Uterus (tissue), 4 donors: ENCODE data around the gene FETUB. TPM values are rescaled to one million over a fixed set of nuclear protein-coding genes. Genes with fewer than 3 reads are reported as not detected.
"Not testable (repeated sequence)": the region's sequence is repeated elsewhere in the genome, so short reads cannot be mapped to it uniquely, and the experiment has no call there.

Source experiments
- DNase-seq, 2 donors: peaks; one replicate each; pipeline ENCODE4 v3.0.0-alpha.2; 2019 to 2020
- H3K27ac ChIP-seq, 2 donors: fragments of 200-600 bp; sonication (generic); 1 replicate in 1 of 2; 2 replicates in 1 of 2; pipeline ENCODE4 v1.5.1; 2016 to 2018
- H3K27me3 ChIP-seq, 2 donors: fragments of 200-600 bp; sonication (generic); one replicate each; pipeline ENCODE4 v1.5.1; 2018 to 2019; ENCODE audit warnings: control low read depth in 1 of 2
- H3K36me3 ChIP-seq, 2 donors: fragments of 200-600 bp; sonication (generic); one replicate each; pipeline ENCODE4 v1.5.1; 2019; ENCODE audit warnings: control low read depth in 1 of 2
- H3K4me1 ChIP-seq, 2 donors: fragments of 200-600 bp; sonication (generic); one replicate each; pipeline ENCODE4 v1.5.1; 2018 to 2019; ENCODE audit warnings: control low read depth in 1 of 2
- H3K4me3 ChIP-seq, 2 donors: fragments of 200-600 bp; sonication (generic); 1 replicate in 1 of 2; 2 replicates in 1 of 2; pipeline ENCODE4 v1.5.1; 2018 to 2019; ENCODE audit warnings: mild to moderate bottlenecking in 1 of 2
- H3K9me3 ChIP-seq, 2 donors: fragments of 200-600 bp; sonication (generic); one replicate each; pipeline ENCODE4 v1.5.1; 2019; ENCODE audit warnings: control low read depth in 1 of 2
- POLR2A ChIP-seq, 2 donors: fragments of 450-650 bp; IDR thresholded peaks; one replicate each; pipeline ENCODE4 v1.6.1; 2016; ENCODE audit warnings: antibody characterized with exemption in 2 of 2, mild to moderate bottlenecking in 1 of 2, moderate library complexity in 1 of 2
- intact Hi-C: fragments of 100-400 bp; cut with DNase I; formaldehyde crosslinking; loops from one replicate; pipeline ENCODE4 v1.15.1; 2023; ENCODE audit warnings: low total_unique reads
- total RNA-seq, 4 donors: library from RNA; depleted of rRNA in 3 of 4; stranded (reverse); fragments of >200 nt in 3 of 4; gene quantifications; one replicate each; pipeline versions ENCODE4 v1.1.0 to v1.2.4, GENCODE V29; 2014 to 2023
- TF ChIP-seq, protein P1 (sequence below), 4 experiments: fragments of 200-600 bp in 2 of 4; fragments of 450-650 bp in 2 of 4; sonication (generic) in 2 of 4; IDR thresholded peaks; one replicate each; pipeline ENCODE4 v1.5.1; 2016 to 2019; ENCODE audit warnings: antibody characterized with exemption in 4 of 4, mild to moderate bottlenecking in 2 of 4, moderate library complexity in 1 of 4
- donor health status: DM: yes; HTN: yes; CAD: no.

The FETUB gene
- total RNA-seq, 4 donors from 2014 or later = not detected

DNA sequence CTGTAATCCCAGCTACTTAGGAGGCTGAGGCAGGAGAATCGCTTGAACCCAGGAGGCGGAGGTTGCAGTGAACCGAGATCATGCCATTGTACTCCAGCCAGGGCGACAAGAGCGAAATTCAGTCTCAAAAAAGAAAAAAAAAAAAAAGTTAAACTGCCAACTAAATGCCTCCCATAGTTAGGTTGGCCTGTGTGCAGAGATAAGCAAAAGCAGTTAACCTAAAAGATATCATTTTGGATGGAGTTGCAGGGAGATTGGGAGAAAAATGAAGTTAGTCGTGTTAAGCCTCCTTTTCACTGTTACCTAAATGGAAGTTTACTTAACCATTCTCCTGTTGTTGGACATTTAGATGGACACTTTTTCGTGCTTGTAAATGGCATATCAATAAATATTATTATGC is 11.4 kb upstream of the FETUB start:
- H3K4me1 ChIP-seq = no peaks in the 10 kb centered on the region
- intact Hi-C loops = no loop called here
- H3K27me3 ChIP-seq = no peaks in the 10 kb centered on the region
- H3K27ac ChIP-seq = no peak overlapping the region
- no peak overlapping the region for H3K4me3 ChIP-seq
- no peaks in the 10 kb centered on the region for H3K9me3 ChIP-seq
- TF ChIP-seq, protein P1, sequence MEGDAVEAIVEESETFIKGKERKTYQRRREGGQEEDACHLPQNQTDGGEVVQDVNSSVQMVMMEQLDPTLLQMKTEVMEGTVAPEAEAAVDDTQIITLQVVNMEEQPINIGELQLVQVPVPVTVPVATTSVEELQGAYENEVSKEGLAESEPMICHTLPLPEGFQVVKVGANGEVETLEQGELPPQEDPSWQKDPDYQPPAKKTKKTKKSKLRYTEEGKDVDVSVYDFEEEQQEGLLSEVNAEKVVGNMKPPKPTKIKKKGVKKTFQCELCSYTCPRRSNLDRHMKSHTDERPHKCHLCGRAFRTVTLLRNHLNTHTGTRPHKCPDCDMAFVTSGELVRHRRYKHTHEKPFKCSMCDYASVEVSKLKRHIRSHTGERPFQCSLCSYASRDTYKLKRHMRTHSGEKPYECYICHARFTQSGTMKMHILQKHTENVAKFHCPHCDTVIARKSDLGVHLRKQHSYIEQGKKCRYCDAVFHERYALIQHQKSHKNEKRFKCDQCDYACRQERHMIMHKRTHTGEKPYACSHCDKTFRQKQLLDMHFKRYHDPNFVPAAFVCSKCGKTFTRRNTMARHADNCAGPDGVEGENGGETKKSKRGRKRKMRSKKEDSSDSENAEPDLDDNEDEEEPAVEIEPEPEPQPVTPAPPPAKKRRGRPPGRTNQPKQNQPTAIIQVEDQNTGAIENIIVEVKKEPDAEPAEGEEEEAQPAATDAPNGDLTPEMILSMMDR (IDR thresholded peaks at IDR 0.05) = no peak
- no peak for TF ChIP-seq POLR2A (IDR thresholded peaks at IDR 0.05)
- DNase-seq = no peak
- no peaks in the 10 kb centered on the region for H3K36me3 ChIP-seq

DNA sequence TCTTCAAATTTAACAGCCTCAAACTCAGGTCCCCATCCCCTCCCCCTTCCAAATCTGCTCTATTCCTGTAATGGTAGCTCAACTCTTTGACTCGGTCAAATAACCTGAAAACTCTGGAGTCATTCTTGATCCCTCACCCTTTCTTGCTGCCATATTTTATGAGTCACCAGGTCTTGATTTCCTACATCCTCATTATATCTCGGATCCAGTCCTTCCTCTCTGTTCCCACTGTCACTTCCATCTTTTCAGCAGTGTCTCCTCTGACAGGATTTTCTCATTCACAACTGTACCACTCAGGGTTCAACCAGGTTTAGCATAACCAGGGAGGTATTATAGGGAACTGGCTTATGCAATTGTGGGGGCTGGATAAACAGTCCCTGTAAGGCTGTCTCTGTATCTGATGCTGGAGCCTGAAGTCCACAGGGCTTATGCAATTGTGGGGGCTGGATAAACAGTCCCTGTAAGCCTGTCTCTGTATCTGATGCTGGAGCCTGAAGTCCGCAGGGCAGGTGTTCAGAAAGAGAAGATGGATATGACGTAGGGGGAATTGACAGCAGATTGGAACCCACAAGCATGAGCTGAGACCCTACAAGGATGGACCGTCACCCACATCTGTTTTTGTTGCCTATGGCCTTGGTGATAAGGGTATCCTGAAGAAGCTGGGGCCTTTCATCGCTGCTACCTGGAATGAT is 9.1 kb upstream of the FETUB start:
- no peak for TF ChIP-seq POLR2A (IDR thresholded peaks at IDR 0.05)
- TF ChIP-seq, protein P1 (IDR thresholded peaks at IDR 0.05) = no peak
- Histone ChIP-seq H3K36me3 (no peaks in the 10 kb centered on the region), H3K4me3 (no peak overlapping the region), H3K27me3 (no peaks in the 10 kb centered on the region), H3K27ac (no peak overlapping the region), H3K9me3 (no peaks in the 10 kb centered on the region), H3K4me1 (no peaks in the 10 kb centered on the region)
- no peak for DNase-seq
- intact Hi-C loops = no loop called here

DNA sequence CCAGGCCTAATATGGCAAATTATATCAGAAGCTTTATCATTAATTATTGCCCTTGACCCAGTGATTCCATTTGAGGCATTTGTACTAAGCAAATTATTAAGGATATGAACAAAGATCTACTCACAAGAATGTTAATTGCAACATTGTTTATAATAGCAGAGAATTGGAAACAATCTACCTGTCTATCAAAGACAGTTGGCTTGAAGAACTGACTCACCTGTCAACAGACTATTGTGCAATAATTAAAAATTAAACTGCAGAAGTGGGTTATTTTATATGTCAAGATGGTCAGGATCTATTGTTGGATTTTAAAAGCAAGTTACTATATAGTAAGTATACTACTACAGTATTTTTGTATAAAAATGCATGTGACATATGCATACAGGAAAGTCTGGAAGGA is 6.7 kb upstream of the FETUB start:
- H3K27ac ChIP-seq = no peak overlapping the region
- H3K27me3 ChIP-seq = no peaks in the 10 kb centered on the region
- no peaks in the 10 kb centered on the region for H3K4me1 ChIP-seq
- no peaks in the 10 kb centered on the region for H3K36me3 ChIP-seq
- H3K9me3 ChIP-seq = no peaks in the 10 kb centered on the region
- intact Hi-C loops = no loop called here
- no peak for DNase-seq
- no peak for TF ChIP-seq POLR2A (IDR thresholded peaks at IDR 0.05)
- TF ChIP-seq, protein P1 (IDR thresholded peaks at IDR 0.05) = no peak
- H3K4me3 ChIP-seq = no peak overlapping the region

DNA sequence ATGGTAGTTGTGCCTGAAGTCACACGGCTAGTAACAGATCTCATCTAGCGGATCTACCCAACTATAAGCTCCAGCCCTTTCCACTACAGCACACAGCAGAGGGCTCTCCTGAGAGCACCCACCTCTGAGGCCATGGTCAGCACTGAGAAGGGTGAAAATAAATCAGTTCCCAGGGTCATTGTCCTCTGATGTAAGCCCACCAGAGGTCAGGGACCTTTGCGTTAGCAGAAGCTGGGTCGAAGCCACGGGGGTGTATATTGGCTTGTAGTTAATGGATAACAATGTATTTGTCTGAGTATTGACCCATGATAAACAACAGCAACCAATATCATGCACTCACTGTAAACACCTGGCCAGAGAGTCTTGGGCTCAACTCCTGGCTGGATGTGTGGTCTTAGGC is 6.0 kb upstream of the FETUB start:
- H3K27ac ChIP-seq, H3K27me3 ChIP-seq, H3K4me3 ChIP-seq, H3K9me3 ChIP-seq, DNase-seq, H3K36me3 ChIP-seq, H3K4me1 ChIP-seq, intact Hi-C loops: not testable (repeated sequence)

DNA sequence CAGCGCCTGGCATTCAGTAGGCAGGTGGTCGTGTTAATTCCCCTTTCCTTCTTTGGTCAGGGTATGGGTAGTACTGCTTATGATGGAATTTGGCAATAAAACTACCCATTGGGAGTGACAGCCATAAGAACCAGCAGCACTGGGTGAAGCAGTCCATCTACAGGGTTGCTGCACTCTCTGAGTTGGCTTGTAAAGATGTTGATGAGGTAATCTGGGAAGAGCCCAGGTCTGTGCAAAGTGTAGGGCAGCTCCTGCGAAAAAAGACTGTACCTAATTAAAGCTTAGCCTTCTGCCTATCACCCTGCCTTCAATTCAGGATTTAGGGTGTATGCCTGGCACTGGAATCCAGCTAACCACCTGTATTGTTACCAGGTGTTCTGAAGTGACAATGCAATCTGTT is 4.7 kb upstream of the FETUB start:
- TF ChIP-seq POLR2A (IDR thresholded peaks at IDR 0.05) = no peak
- TF ChIP-seq, protein P1 (IDR thresholded peaks at IDR 0.05) = no peak
- intact Hi-C loops = no loop called here
- Histone ChIP-seq H3K4me1 (no peaks in the 10 kb centered on the region), H3K4me3 (no peak overlapping the region), H3K27ac (no peak overlapping the region), H3K9me3 (no peaks in the 10 kb centered on the region), H3K27me3 (no peaks in the 10 kb centered on the region), H3K36me3 (no peaks in the 10 kb centered on the region)
- no peak for DNase-seq

DNA sequence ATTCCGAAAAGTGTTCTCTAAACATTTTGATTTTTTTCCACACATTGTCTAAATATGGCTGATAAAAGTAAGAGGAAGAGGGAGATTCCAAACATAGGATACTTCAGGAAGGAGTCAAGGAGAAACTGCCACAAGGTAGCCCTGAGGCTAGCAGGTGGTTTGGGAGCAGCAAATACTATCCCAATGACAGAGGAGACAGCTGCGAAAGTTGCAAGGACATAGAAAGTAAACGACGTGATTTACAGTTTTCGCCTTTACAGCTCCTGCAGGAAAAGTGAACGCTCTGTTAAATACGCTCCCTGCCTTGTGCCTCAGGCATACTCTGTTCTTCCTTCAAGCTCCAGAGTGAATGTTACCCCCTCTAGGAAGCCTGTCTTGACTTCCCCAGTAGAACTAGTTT is 3.7 kb upstream of the FETUB start:
- H3K36me3 ChIP-seq = no peaks in the 10 kb centered on the region
- no peaks in the 10 kb centered on the region for H3K27me3 ChIP-seq
- H3K9me3 ChIP-seq = no peaks in the 10 kb centered on the region
- H3K4me1 ChIP-seq = no peaks in the 10 kb centered on the region
- no peak overlapping the region for H3K27ac ChIP-seq
- DNase-seq = no peak
- intact Hi-C loops = no loop called here
- no peak overlapping the region for H3K4me3 ChIP-seq
- TF ChIP-seq, protein P1 (IDR thresholded peaks at IDR 0.05) = no peak
- no peak for TF ChIP-seq POLR2A (IDR thresholded peaks at IDR 0.05)
